HG03432 (cell line): Measurements from ENCODE around the gene SLC5A5.
"Not testable (repeated sequence)": the region's sequence is repeated elsewhere in the genome, so short reads cannot be mapped to it uniquely, and the experiment has no call there.

Experiments used
- ATAC-seq: cut with Tn5 transposase; IDR thresholded peaks from one replicate; pipeline ENCODE4 v1.9.1; 2021; ENCODE audit warnings: mild to moderate bottlenecking, moderate library complexity; ENCODE audit not compliant: unreplicated experiment

Gene SLC5A5

DNA sequence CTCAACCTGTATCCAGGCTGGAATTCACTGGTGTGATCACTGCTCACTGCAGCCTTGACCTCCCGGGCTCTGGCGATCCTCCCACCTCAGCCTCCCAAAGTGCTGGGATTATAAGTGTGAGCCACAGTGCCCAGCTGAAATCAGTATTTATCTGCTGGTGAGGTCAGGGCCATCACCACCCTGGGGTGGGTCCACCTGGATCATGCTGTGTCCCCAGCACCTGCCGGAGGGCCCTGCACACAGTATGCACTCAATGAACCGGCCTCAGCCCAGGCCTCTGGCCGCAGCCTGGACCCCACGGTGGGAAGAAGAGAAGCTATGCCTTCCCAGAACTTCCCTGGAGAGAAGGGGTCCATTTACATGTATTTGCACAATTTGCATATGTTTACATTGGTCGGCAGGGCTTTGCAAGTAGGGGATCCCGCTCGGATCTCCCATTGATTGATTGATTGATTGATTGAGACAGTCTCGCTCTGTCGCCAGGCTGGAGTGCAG lies 2.6 kb upstream of the SLC5A5 start:
- ATAC-seq, result no peak

DNA sequence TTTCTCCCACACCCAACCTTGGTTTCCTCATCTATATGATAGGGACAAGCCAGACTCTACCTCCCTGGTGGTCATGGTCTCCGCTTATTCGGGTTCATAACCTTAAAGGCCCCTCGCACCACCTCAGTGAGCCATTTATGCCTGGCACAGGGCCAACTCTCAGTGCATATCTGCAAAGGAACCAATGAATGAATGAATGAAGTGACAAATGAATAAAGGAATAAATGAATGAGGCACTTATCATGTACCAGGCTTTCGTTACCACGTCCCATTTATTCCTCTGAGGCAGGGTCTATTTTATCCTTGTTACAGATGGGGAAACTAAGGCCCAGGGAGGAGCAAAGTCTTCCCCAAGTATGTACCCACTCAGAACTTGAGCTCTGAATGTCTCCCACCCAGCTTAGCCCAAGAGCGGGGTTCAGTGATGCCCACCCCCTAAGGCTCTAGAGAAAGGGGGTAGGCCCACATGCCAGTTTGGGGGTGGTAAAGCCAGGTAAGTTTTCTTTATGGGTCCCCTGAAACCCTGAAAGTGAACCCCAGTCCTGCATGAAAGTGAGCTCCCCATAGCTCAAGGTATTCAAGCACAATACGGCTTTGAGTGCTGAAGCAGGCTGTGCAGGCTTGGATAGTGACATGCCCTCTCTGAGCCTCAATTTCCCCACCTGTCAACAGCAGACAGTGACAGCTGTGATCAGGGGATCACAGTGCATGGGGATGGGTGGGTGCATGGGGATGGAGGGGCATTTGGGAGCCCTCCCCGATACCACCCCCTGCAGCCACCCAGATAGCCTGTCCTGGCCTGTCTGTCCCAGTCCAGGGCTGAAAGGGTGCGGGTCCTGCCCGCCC lies 490 bp upstream of the SLC5A5 start:
- ATAC-seq, result no peak

DNA sequence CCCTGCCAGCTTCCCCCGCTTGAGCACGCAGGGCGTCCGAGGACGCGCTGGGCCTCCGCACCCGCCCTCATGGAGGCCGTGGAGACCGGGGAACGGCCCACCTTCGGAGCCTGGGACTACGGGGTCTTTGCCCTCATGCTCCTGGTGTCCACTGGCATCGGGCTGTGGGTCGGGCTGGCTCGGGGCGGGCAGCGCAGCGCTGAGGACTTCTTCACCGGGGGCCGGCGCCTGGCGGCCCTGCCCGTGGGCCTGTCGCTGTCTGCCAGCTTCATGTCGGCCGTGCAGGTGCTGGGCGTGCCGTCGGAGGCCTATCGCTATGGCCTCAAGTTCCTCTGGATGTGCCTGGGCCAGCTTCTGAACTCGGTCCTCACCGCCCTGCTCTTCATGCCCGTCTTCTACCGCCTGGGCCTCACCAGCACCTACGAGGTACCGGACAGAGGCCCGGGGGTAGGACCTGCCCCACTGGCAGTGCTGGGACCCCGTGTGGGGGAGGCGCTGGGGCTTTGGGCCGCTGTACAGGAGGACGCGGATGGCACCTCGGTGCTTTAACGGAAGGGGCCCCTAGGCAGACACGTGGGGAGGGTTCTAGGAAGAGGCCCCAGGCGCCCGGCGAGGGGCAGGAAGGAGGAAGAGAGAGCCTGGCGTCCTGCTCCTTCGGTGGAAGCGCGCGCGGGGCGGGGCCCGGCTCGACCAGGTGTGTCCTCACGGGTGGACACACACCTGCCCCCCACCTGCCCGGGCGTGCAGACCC lies 681 bp downstream of the SLC5A5 start:
- no peak for ATAC-seq

- no peak for ATAC-seq
Observed at GRCh38 chr19:17873786-17874757, 2.3 kb downstream of the SLC5A5 start.

DNA sequence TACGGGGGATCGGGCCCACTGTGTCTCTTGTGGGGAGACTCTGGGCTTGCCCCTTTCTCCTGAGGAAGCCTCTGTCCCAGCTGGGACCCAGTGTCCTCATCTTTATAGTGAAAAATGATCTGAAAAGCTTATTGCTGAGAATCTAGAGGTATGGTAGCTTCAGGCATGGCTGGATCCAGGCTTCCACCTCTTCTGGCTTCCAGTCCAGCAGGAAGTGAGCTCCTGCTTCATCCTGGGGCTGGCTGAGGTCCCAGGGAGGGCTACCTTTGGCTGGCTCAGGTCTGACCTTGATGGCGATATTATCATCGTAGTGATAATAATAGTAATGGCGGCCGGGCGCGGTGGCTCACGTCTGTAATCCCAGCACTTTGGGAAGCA lies 3.0 kb downstream of the SLC5A5 start:
- no peak for ATAC-seq

DNA sequence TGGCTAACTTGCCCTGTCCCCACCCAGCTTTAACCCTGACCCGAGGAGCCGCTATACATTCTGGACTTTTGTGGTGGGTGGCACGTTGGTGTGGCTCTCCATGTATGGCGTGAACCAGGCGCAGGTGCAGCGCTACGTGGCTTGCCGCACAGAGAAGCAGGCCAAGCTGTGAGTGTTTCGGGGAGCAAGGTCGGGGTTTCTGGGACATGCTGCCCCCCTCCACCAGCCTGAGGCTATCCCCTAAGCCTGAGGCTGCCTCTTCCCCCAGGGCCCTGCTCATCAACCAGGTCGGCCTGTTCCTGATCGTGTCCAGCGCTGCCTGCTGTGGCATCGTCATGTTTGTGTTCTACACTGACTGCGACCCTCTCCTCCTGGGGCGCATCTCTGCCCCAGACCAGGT lies 6.0 kb downstream of the SLC5A5 start:
- no peak for ATAC-seq

GRCh38 chr19:17879466-17879865 lies 7.7 kb downstream of the SLC5A5 start:
- no peak for ATAC-seq

DNA sequence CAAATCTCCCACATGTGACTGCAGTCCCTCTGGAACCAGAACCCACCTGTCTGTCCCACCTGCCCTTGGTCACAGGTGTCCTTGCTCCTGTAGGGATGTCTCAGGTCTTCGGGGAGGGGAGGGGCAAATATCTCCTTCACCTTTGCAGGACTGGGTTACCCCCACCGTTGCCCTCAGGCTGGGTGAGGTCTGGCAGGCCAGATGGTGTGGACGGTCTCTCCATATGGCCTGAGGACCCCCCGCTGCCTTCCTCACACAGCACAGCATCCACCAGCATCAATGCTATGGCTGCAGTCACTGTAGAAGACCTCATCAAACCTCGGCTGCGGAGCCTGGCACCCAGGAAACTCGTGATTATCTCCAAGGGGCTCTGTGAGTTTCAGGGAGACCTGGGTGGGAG lies 10.0 kb downstream of the SLC5A5 start:
- ATAC-seq, result no peak

DNA sequence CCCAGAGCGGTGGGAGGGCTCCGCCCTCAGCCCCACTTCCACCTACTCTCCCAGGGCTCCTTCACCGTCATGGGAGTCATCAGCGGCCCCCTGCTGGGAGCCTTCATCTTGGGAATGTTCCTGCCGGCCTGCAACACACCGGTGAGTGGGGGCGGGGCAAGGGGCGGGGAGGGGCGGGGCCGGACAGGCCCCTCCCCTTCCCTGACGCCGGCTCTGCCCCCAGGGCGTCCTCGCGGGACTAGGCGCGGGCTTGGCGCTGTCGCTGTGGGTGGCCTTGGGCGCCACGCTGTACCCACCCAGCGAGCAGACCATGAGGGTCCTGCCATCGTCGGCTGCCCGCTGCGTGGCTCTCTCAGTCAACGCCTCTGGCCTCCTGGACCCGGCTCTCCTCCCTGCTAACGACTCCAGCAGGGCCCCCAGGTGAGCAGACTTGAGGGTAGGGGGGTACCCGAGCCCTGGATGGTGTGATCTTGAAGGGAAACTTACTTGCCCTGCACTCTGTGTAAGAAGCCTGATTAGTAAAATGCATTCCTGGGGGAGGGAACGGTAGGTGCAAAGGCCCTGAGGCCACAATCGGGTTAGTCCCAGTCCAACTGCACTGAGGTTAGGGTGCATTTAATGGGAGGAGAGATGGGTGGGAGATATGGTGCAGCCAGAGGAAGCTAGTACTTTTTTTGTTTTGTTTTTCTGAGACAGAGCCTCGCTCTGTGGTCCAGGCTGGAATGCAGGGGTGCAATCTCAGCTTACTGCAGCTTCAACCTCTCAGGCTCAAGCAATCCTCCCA lies 12.1 kb downstream of the SLC5A5 start:
- no peak for ATAC-seq

DNA sequence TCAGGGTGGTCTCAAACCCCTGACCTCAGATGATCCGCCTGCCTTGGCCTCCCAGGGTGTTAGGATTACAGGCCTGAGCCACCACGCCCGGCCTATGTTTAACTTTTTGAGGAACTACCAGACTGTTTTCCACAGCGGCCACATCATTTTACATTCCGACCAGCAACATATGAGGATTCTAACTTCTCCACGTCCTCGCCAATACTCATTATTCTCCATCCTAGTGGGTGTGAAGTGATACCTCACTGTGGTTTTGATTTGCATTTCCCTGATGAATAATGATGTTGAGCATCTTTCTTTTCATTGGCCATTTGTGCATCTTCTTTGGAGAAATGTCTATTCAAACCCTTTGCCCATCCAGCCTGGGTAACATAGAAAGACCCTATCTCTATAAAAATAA lies 14.8 kb downstream of the SLC5A5 start:
- ATAC-seq, result no peak

DNA sequence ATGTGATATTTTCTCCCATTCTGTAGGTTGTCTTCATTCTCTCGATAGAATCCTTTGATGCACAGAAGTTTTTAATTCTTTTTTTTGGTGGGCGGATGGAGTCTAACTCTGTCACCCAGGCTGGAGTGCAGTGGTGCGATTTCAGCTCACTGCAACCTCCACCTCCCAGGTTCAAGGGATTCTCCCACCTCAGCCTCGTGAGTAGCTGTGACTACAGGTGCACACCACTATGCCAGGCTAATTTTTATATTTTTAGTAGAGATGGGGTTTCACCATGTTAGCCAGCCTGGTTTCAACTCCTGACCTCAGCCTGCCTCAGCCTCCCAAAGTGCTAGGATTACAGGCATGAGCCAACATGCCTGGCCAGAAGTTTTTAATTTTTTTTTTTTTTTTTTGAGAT lies 15.5 kb downstream of the SLC5A5 start:
- ATAC-seq, result not testable (repeated sequence)

DNA sequence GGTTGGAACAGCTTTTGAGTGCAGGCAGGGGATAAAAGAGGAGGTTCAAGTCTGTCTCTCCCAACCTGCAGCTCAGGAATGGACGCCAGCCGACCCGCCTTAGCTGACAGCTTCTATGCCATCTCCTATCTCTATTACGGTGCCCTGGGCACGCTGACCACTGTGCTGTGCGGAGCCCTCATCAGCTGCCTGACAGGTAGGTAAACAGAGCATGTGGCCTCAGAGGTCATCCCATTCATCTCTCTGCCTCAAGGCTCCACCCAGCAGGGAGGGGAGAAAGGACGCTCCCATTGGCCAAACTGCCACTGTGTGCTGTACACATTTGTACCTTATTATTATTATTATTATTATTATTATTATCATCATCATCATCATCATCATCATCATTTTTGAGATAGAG lies 16.5 kb downstream of the SLC5A5 start:
- ATAC-seq, result no peak

- ATAC-seq, result no peak
Observed at GRCh38 chr19:17889609-17890214, 18.0 kb downstream of the SLC5A5 start.

DNA sequence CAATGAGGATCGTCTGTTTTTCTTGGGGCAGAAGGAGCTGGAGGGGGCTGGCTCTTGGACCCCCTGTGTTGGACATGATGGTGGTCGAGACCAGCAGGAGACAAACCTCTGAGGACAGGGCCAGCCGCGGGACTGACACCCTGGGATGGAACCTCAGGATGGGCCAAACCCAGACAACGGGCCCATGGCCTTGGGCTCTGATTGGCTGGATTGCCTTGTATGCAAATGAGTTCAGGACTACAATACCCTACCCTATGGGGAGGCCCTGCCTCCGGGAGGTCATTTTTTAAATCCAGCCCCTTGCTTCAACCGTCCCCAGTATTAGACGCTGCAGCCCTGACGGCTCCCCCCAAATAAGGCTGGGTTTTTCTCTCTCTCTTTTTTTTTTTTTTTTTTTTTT lies 22.0 kb downstream of the SLC5A5 start:
- ATAC-seq, result no peak

- ATAC-seq, result no peak
Observed at GRCh38 chr19:17902701-17903100, 31.0 kb downstream of the SLC5A5 start.

GRCh38 chr19:17908244-17908643 lies 36.5 kb downstream of the SLC5A5 start:
- no peak for ATAC-seq

DNA sequence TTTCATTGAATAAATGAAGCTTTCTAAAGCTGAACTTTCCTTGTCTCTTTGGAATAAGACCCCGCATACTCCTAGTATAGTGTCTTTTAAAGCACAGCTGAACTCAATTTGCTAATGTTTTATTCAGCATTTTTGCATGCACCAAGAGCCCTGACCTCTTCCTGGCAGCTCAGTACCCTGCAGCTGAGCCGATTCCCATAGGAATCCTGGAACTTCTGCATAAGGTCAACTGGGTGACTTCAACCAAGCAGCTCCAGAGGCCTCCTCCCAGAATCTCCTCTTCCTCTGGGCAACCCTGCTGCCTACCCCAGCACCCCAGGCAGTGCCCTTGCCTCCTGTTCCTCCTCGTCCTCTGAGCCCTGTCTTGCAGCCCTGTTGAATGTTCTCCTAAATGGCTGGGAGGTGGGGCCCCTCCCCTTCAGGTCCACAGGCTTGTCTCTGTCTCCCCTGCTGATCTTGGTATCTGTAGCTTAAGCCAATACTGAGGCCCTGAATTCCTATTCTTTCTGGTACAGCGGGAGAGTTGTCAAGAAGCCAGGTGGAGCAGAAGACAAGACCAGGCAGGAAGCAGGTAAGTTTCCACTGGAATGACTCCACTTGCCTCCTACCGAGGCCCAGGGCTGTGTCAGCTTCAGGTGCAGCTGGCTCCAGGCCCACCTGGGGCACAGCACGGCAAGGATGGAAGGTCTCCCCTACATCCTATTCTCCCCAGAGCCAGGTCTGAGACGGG lies 37.4 kb downstream of the SLC5A5 start:
- no peak for ATAC-seq

- ATAC-seq, result no peak
Observed at GRCh38 chr19:17910791-17911360, 39.1 kb downstream of the SLC5A5 start.
